GM06990 (cell line): ENCODE data around the gene FFAR3.

Experiments
- DNase-seq: peaks from one replicate; pipeline ENCODE4 v3.0.0-alpha.2; 2011; ENCODE audit not compliant: insufficient read length; ENCODE audit errors: extremely low read depth
- H3K27me3 ChIP-seq: replicated peaks from 2 replicates; pipeline ENCODE4 v1.6.0; 2011; ENCODE audit warnings: low read length; ENCODE audit not compliant: control insufficient read depth, insufficient read depth
- H3K36me3 ChIP-seq: 2 replicates; pipeline ENCODE4 v1.5.1; 2011; ENCODE audit warnings: low read length; ENCODE audit not compliant: control insufficient read depth, insufficient read depth
- H3K4me3 ChIP-seq: replicated peaks from 2 replicates; pipeline ENCODE4 v1.5.1; 2011; ENCODE audit warnings: low read depth, mild to moderate bottlenecking, control low read depth, low read length
- CTCF ChIP-seq: IDR thresholded peaks from 2 replicates; pipeline ENCODE4 v1.5.1; 2011; ENCODE audit warnings: low read length, control low read depth, mild to moderate bottlenecking, inconsistent platforms; ENCODE audit not compliant: insufficient read depth, poor library complexity, severe bottlenecking

FFAR3 gene

GRCh38 chr19:35311901-35312665 lies 46.2 kb upstream of the FFAR3 start:
- Histone ChIP-seq H3K36me3 (no peaks in the 10 kb centered on the region), H3K4me3 (no peak overlapping the region), H3K27me3 (no peaks in the 10 kb centered on the region)
- TF ChIP-seq CTCF: no peak
- DNase-seq: no peak

- no peak for DNase-seq
- Histone ChIP-seq H3K4me3 (no peak overlapping the region), H3K36me3 (no peaks in the 10 kb centered on the region), H3K27me3 (no peaks in the 10 kb centered on the region)
- no peak for TF ChIP-seq CTCF
These were observed 44.7 kb upstream of the FFAR3 start for GRCh38 chr19:35313587-35313986.

- Histone ChIP-seq H3K36me3 (no peaks in the 10 kb centered on the region), H3K27me3 (no peaks in the 10 kb centered on the region), H3K4me3 (no peak overlapping the region)
- DNase-seq: no peak
- no peak for TF ChIP-seq CTCF
These were observed 44.2 kb upstream of the FFAR3 start for GRCh38 chr19:35314031-35314430.

GRCh38 chr19:35314858-35315470 lies 43.3 kb upstream of the FFAR3 start:
- Histone ChIP-seq H3K4me3 (no peak overlapping the region), H3K27me3 (no peaks in the 10 kb centered on the region), H3K36me3 (no peaks in the 10 kb centered on the region)
- no peak for DNase-seq
- TF ChIP-seq CTCF: no peak

GRCh38 chr19:35315883-35316282 lies 42.4 kb upstream of the FFAR3 start:
- peak; percentile 8 for TF ChIP-seq CTCF
- H3K27me3 ChIP-seq: no peaks in the 10 kb centered on the region
- DNase-seq: no peak
- H3K36me3 ChIP-seq: no peaks in the 10 kb centered on the region
- no peak overlapping the region for H3K4me3 ChIP-seq
